ENCODE results near the gene FAM131C.

GRCh38 chr1:16020325-16020724 is 53.1 kb downstream of the FAM131C start:
- TF ChIP-seq POLR2AphosphoS5 (IDR thresholded peaks at IDR 0.05; ENCODE audit: low read depth, low read length), result no peak
- no peak for TF ChIP-seq SIN3A (IDR thresholded peaks at IDR 0.05; ENCODE audit: borderline replicate concordance, insufficient read depth, low read depth, low read length)
- no peak for TF ChIP-seq CTCF (IDR thresholded peaks at IDR 0.05)

Measured in Panc1 (cell line).